ENCODE data around the gene PLEKHA8.

GRCh38 chr7:30139836-30140384, 111.7 kb downstream of the PLEKHA8 start:
- no peak for TF ChIP-seq CTCF (conservative IDR thresholded peaks at IDR 0.05; ENCODE audit: low read length)
- no peak for TF ChIP-seq EZH2phosphoT487 (IDR thresholded peaks at IDR 0.05; ENCODE audit: borderline replicate concordance, low read depth, low read length)
